Endothelial cell of umbilical vein (primary cell): ENCODE results near the gene NDUFS5. TPM values are rescaled to one million over a fixed set of nuclear protein-coding genes. Genes with fewer than 3 reads are reported as not detected.

Experiments used
- BruUV-seq: library from RNA; stranded (reverse); fragments of 400-500 nt; replicated peaks from 2 replicates; lab custom pipeline; 2021; lab: Mats Ljungman, UMichigan
- CTCF ChIA-PET: fragments of 300-600, 350-600 bp; sonication (Branson Sonifier 250); formaldehyde crosslinking; loops from one replicate; lab custom pipeline; 2021; ENCODE audit warnings: antibody characterized with exemption, inconsistent platforms; lab: Charles Lee
- POLR2A ChIA-PET: fragments of 300-600, 350-600 bp; sonication (Branson Sonifier 250); formaldehyde crosslinking; loops from one replicate; lab custom pipeline; 2021; ENCODE audit warnings: antibody characterized with exemption, inconsistent platforms; lab: Charles Lee
- DNase-seq: peaks from one replicate; pipeline ENCODE4 v3.0.0-alpha.2; 2011; ENCODE audit warnings: low read depth, low spot score
- FAIRE-seq: peaks from 2 replicates; lab custom pipeline; 2011; peaks lifted over from hg19 to GRCh38; lab: Jason Lieb, UNC
- H2AFZ ChIP-seq: 2 replicates; pipeline ENCODE4 v1.6.0; 2012; ENCODE audit warnings: low read depth, low read length, control low read depth, inconsistent platforms
- H3K27ac ChIP-seq: 2 replicates; pipeline ENCODE4 v1.5.1; 2011; ENCODE audit warnings: low read depth, mild to moderate bottlenecking, control low read depth, low read length, moderate library complexity; ENCODE audit not compliant: insufficient read depth
- H3K27me3 ChIP-seq, 2 experiments: 2 replicates each; pipeline versions ENCODE4 v1.6.0 to v1.6.1; 2011; ENCODE audit warnings: low read length in 2 of 2, mixed read lengths in 1 of 2; ENCODE audit not compliant: control insufficient read depth in 2 of 2, insufficient read depth in 2 of 2
- H3K36me3 ChIP-seq, 2 experiments: 2 replicates in 1 of 2; 3 replicates in 1 of 2; pipeline ENCODE4 v1.5.1; 2011; ENCODE audit warnings: low read length in 2 of 2, mild to moderate bottlenecking in 1 of 2, moderate library complexity in 1 of 2; ENCODE audit not compliant: control insufficient read depth in 2 of 2, insufficient read depth in 2 of 2; ENCODE audit errors: extremely low read depth in 1 of 2
- H3K4me1 ChIP-seq: 3 replicates; pipeline ENCODE4 v1.5.1; 2011; ENCODE audit warnings: mild to moderate bottlenecking, low read length; ENCODE audit not compliant: control insufficient read depth, insufficient read depth; ENCODE audit errors: extremely low read depth
- H3K4me2 ChIP-seq: 2 replicates; pipeline ENCODE4 v1.6.1; 2011; ENCODE audit warnings: low read length, control low read depth, mixed read lengths; ENCODE audit not compliant: insufficient read depth
- H3K4me3 ChIP-seq, 3 experiments: fragments of 200-600 bp in 1 of 3; sonication (generic), shearing (Covaris generic) in 1 of 3; replicated peaks in 1 of 3; 2 replicates each; pipeline ENCODE4 v1.5.1; 2011 to 2016; ENCODE audit warnings: control low read depth in 3 of 3, low read length in 3 of 3, mild to moderate bottlenecking in 2 of 3, inconsistent platforms in 1 of 3, low read depth in 1 of 3, moderate library complexity in 1 of 3; ENCODE audit not compliant: insufficient read depth in 1 of 3
- H3K79me2 ChIP-seq: 2 replicates; pipeline ENCODE4 v1.6.0; 2012; ENCODE audit warnings: low read length, inconsistent platforms; ENCODE audit not compliant: control insufficient read depth, insufficient read depth
- H3K9ac ChIP-seq: replicated peaks from 2 replicates; pipeline ENCODE3; 2011; ENCODE audit warnings: low read length, control low read depth; ENCODE audit not compliant: insufficient read depth; ENCODE audit errors: extremely low read depth
- H3K9me1 ChIP-seq: replicated peaks from 3 replicates; pipeline ENCODE4 v1.6.0; 2011; ENCODE audit warnings: mild to moderate bottlenecking, low read length; ENCODE audit not compliant: control insufficient read depth, insufficient read depth; ENCODE audit errors: extremely low read depth
- H3K9me3 ChIP-seq: replicated peaks from 2 replicates; pipeline ENCODE4 v1.5.1; 2012; ENCODE audit warnings: low read length, inconsistent platforms; ENCODE audit not compliant: control insufficient read depth, insufficient read depth
- H4K20me1 ChIP-seq: replicated peaks from 2 replicates; pipeline ENCODE3; 2011; ENCODE audit warnings: mild to moderate bottlenecking, low read length; ENCODE audit not compliant: control insufficient read depth, insufficient read depth; ENCODE audit errors: extremely low read depth
- CTCF ChIP-seq, 2 donors: IDR thresholded peaks; 1 replicate in 1 of 2; 2 replicates in 1 of 2; pipeline ENCODE4 v1.5.1; 2011; ENCODE audit warnings: low read length in 2 of 2, mild to moderate bottlenecking in 2 of 2, moderate library complexity in 2 of 2, control low read depth in 1 of 2, inconsistent platforms in 1 of 2, low read depth in 1 of 2; ENCODE audit not compliant: insufficient read depth in 1 of 2; ENCODE audit errors: extremely low read depth in 1 of 2
- EZH2 ChIP-seq: IDR thresholded peaks from 2 replicates; pipeline ENCODE4 v1.6.1; 2012; ENCODE audit warnings: borderline replicate concordance, low read depth, mild to moderate bottlenecking, moderate library complexity, low read length, inconsistent platforms; ENCODE audit not compliant: severe bottlenecking
- FOS ChIP-seq: IDR thresholded peaks from 2 replicates; pipeline ENCODE4 v1.6.1; 2011; ENCODE audit warnings: mild to moderate bottlenecking, low read length, moderate library complexity, borderline replicate concordance; ENCODE audit not compliant: insufficient read depth
- GATA2 ChIP-seq: IDR thresholded peaks from 2 replicates; pipeline ENCODE4 v1.7.0; 2011; ENCODE audit warnings: low read depth, mild to moderate bottlenecking, moderate library complexity, mixed read lengths, low read length; ENCODE audit not compliant: insufficient read length, insufficient read depth
- JUN ChIP-seq: IDR thresholded peaks from 2 replicates; pipeline ENCODE4 v1.6.1; 2011; ENCODE audit warnings: borderline replicate concordance, low read depth; ENCODE audit not compliant: insufficient read length, insufficient read depth
- MAX ChIP-seq: IDR thresholded peaks from 2 replicates; pipeline ENCODE4 v1.6.1; 2011; ENCODE audit not compliant: insufficient read depth, insufficient read length
- MYC ChIP-seq: IDR thresholded peaks from one replicate; pipeline ENCODE4 v1.6.1; 2011; ENCODE audit warnings: mild to moderate bottlenecking, low read depth, low read length
- POLR2A ChIP-seq: IDR thresholded peaks from 2 replicates; pipeline ENCODE4 v1.6.1; 2012; ENCODE audit warnings: low read depth, mild to moderate bottlenecking, control low read depth, low read length
- POLR2AphosphoS5 ChIP-seq: IDR thresholded peaks from 2 replicates; pipeline ENCODE4 v1.6.1; 2012; ENCODE audit warnings: low read depth, mild to moderate bottlenecking, control low read depth, low read length, moderate library complexity; ENCODE audit not compliant: insufficient read depth
- dilution Hi-C: fragments of 300-500 bp; cut with MboI; formaldehyde crosslinking; loops from one replicate; pipeline ENCODE4 v1.15.0; 2019; ENCODE audit warnings: low sequenced_read_pairs; ENCODE audit not compliant: extremely low pct_ligation_motif_present
- intact Hi-C: fragments of 100-400 bp; cut with micrococcal nuclease; formaldehyde crosslinking; loops from one replicate; pipeline ENCODE4 v1.10.0; 2022
- polyA plus RNA-seq, 4 experiments: library from polyadenylated mRNA; depleted of rRNA in 3 of 4; stranded (reverse) in 3 of 4; unstranded in 1 of 4; fragments of >200 nt; gene quantifications; 2 replicates each; pipeline versions ENCODE4 v1.2.1 to v1.2.3, GENCODE V29; 2011 to 2012; ENCODE audit warnings: missing spikeins in 1 of 4
- total RNA-seq: library from RNA; stranded (reverse); gene quantifications from 2 replicates; pipeline ENCODE4 v1.2.3, GENCODE V29; 2021

Gene NDUFS5
- total and polyA plus RNA-seq, 2 donors (not counting 3 experiments of a cell fraction or from before 2014, with no cell fraction given) = 327 to 710 TPM

- no peak overlapping the region for H3K9ac ChIP-seq
- dilution Hi-C loops = no loop called here
- ChIA-PET POLR2A (no interaction called here), CTCF (interaction anchor here (1.8 kb wide), 1 partner anchor 77 kb away, joined by 4 read pairs; no protein-coding TSS in a partner anchor)
- intact Hi-C loops = no loop called here
- no peak overlapping the region for H2AFZ ChIP-seq
- no peaks in the 10 kb centered on the region for H3K36me3 ChIP-seq
- no peaks in the 10 kb centered on the region for H3K9me3 ChIP-seq
- no peaks in the 10 kb centered on the region for H4K20me1 ChIP-seq
- no peak overlapping the region for H3K4me3 ChIP-seq
- H3K9me1 ChIP-seq = no peaks in the 10 kb centered on the region
- H3K27ac ChIP-seq = no peak overlapping the region
- H3K79me2 ChIP-seq = peaks cover 2% of the 10 kb centered on the region
- no peaks in the 10 kb centered on the region for H3K27me3 ChIP-seq
- no TSS peak for BruUV-seq
- H3K4me2 ChIP-seq = no peak overlapping the region
- no peak for TF ChIP-seq FOS
- no peak for TF ChIP-seq CTCF (IDR thresholded peaks at IDR 0.05; ENCODE audit: extremely low read depth in 1 of 2, insufficient read depth in 1 of 2, low read depth in 1 of 2, low read length in 2 of 2)
- no peak for TF ChIP-seq JUN
- TF ChIP-seq MYC = no peak
- no peak for TF ChIP-seq POLR2A
- TF ChIP-seq GATA2 = no peak
- no peak for TF ChIP-seq EZH2
- TF ChIP-seq POLR2AphosphoS5 = no peak
- no peak for TF ChIP-seq MAX
- no peak for DNase-seq
- FAIRE-seq = no peak
- H3K4me1 ChIP-seq = peaks cover 4% of the 10 kb centered on the region
Observed at GRCh38 chr1:39021426-39021825, 4.7 kb upstream of the NDUFS5 start.
